Stimulated activated CD8-positive, alpha-beta memory T cell treated with anti-CD3 and anti-CD28 coated beads, Interleukin-12 subunit alpha, Interleukin-12 subunit beta, amount 100 ng/mL, for 1 hour (primary cell): ENCODE results near the gene N4BP2L1.

Source experiments
- DNase-seq: peaks from one replicate; pipeline ENCODE4 v3.0.0-alpha.2; 2020; ENCODE audit warnings: low read depth

The N4BP2L1 gene

GRCh38 chr13:32431361-32431760 lies 3.4 kb upstream of the N4BP2L1 start:
- no peak for DNase-seq

- DNase-seq, result no peak
Observed at GRCh38 chr13:32430018-32430747, 2.3 kb upstream of the N4BP2L1 start.

- DNase-seq, result no peak
Observed at GRCh38 chr13:32429433-32429909, 1.5 kb upstream of the N4BP2L1 start.

GRCh38 chr13:32428581-32429432 lies 877 bp upstream of the N4BP2L1 start:
- no peak for DNase-seq

- DNase-seq, result peak; percentile 17
Observed at GRCh38 chr13:32426990-32427851, 709 bp downstream of the N4BP2L1 start.

GRCh38 chr13:32426191-32426989 lies 1.5 kb downstream of the N4BP2L1 start:
- DNase-seq, result peak; percentile 6

- no peak for DNase-seq
Observed at GRCh38 chr13:32425158-32425557, 2.8 kb downstream of the N4BP2L1 start.

- DNase-seq, result no peak
Observed at GRCh38 chr13:32423592-32423991, 4.3 kb downstream of the N4BP2L1 start.

- DNase-seq, result no peak
Observed at GRCh38 chr13:32419862-32420261, 8.1 kb downstream of the N4BP2L1 start.

- DNase-seq, result no peak
Observed at GRCh38 chr13:32417995-32418394, 9.9 kb downstream of the N4BP2L1 start.

GRCh38 chr13:32415019-32415418 lies 12.9 kb downstream of the N4BP2L1 start:
- DNase-seq, result no peak

- DNase-seq, result no peak
Observed at GRCh38 chr13:32414580-32414979, 13.3 kb downstream of the N4BP2L1 start.

- no peak for DNase-seq
Observed at GRCh38 chr13:32413284-32413683, 14.6 kb downstream of the N4BP2L1 start.

GRCh38 chr13:32409561-32410421 lies 18.1 kb downstream of the N4BP2L1 start:
- no peak for DNase-seq

GRCh38 chr13:32409001-32409313 lies 19.0 kb downstream of the N4BP2L1 start:
- DNase-seq, result no peak

- DNase-seq, result no peak
Observed at GRCh38 chr13:32408296-32409000, 19.5 kb downstream of the N4BP2L1 start.

- no peak for DNase-seq
Observed at GRCh38 chr13:32407854-32408253, 20.1 kb downstream of the N4BP2L1 start.

- DNase-seq, result no peak
Observed at GRCh38 chr13:32403108-32403507, 24.8 kb downstream of the N4BP2L1 start.

GRCh38 chr13:32391101-32391619 lies 36.8 kb downstream of the N4BP2L1 start:
- no peak for DNase-seq

- no peak for DNase-seq
Observed at GRCh38 chr13:32390484-32390883, 37.4 kb downstream of the N4BP2L1 start.
